Stomach (tissue), 9 donors: ENCODE results near the gene C9orf50. TPM values are rescaled to one million over a fixed set of nuclear protein-coding genes. Genes with fewer than 3 reads are reported as not detected.

Experiments used
- DNase-seq, 2 donors: peaks; one replicate each; pipeline versions ENCODE4 v3.0.0 to v3.0.0-alpha.2; 2013 to 2019
- H3K27ac ChIP-seq, 5 donors: fragments of 200-600 bp in 4 of 5; sonication (generic) in 4 of 5; one replicate each; pipeline ENCODE4 v1.5.1; 2013 to 2019; ENCODE audit warnings: mild to moderate bottlenecking in 1 of 5, moderate library complexity in 1 of 5
- H3K27me3 ChIP-seq, 3 donors: fragments of 200-600 bp; sonication (generic); one replicate each; pipeline ENCODE4 v1.5.1; 2017 to 2019; ENCODE audit warnings: mixed run types in 1 of 3
- H3K36me3 ChIP-seq, 4 donors: fragments of 200-600 bp; sonication (generic); 1 replicate in 3 of 4; 2 replicates in 1 of 4; pipeline ENCODE4 v1.5.1; 2016 to 2019
- H3K4me1 ChIP-seq, 4 donors: fragments of 200-600 bp; sonication (generic); one replicate each; pipeline ENCODE4 v1.5.1; 2016 to 2019
- H3K4me3 ChIP-seq, 4 donors: fragments of 200-600 bp; sonication (generic) in 3 of 4; one replicate each; pipeline ENCODE4 v1.5.1; 2016 to 2019; ENCODE audit warnings: mild to moderate bottlenecking in 1 of 4
- H3K9me3 ChIP-seq, 4 donors: fragments of 200-600 bp; sonication (generic); one replicate each; pipeline ENCODE4 v1.5.1; 2016 to 2019
- EP300 ChIP-seq: sonication (generic); formaldehyde crosslinking; IDR thresholded peaks from one replicate; pipeline ENCODE4 v1.6.1; 2017; ENCODE audit warnings: antibody characterized with exemption
- POLR2A ChIP-seq, 4 donors: fragments of 450-650 bp; IDR thresholded peaks; one replicate each; pipeline ENCODE4 v1.6.1; 2016; ENCODE audit warnings: antibody characterized with exemption in 4 of 4, control low read depth in 2 of 4, mild to moderate bottlenecking in 1 of 4, moderate library complexity in 1 of 4
- POLR2AphosphoS5 ChIP-seq, 3 donors: sonication (generic); formaldehyde crosslinking; IDR thresholded peaks; one replicate each; pipeline ENCODE4 v1.6.1; 2016; ENCODE audit warnings: antibody characterized with exemption in 3 of 3
- WGBS, 5 donors: extraction: QIAGEN DNeasy Blood & Tissue Kit in 3 of 5; methylation state at CpG; one replicate each; pipeline versions ENCODE4 v1.1.5 to v1.1.7; 2013 to 2018; 5-methylcytosine and 5-hydroxymethylcytosine counted together
- intact Hi-C: fragments of 100-400 bp; cut with DNase I; formaldehyde crosslinking; loops from one replicate; pipeline ENCODE4 v1.15.1; 2023; ENCODE audit warnings: low total_unique reads
- polyA plus RNA-seq, 3 donors: library from polyadenylated mRNA; stranded (reverse); fragments of 200-250 nt; gene quantifications; one replicate each; pipeline ENCODE4 v1.2.3, GENCODE V29; 2013
- total RNA-seq, 5 donors: library from RNA; depleted of rRNA; stranded (reverse); fragments of >200 nt; gene quantifications; one replicate each; pipeline versions ENCODE4 v1.1.0 to v1.2.3, GENCODE V29; 2014 to 2016
- TF ChIP-seq, protein P1 (sequence below), 7 experiments: fragments of 450-650 bp in 4 of 7; fragments of 200-600 bp in 3 of 7; sonication (generic) in 3 of 7; IDR thresholded peaks; one replicate each; pipeline ENCODE4 v1.5.1; 2016 to 2019; ENCODE audit warnings: antibody characterized with exemption in 7 of 7, control low read depth in 2 of 7, mild to moderate bottlenecking in 1 of 7
- donor health status: healthy with polysubstance abuse.
- donor health status: Bipolar disorder and iron deficiency.
- donor health status: healthy.

C9orf50 gene
- total and polyA plus RNA-seq, 8 donors: 0.13 TPM; not detected in 7

DNA sequence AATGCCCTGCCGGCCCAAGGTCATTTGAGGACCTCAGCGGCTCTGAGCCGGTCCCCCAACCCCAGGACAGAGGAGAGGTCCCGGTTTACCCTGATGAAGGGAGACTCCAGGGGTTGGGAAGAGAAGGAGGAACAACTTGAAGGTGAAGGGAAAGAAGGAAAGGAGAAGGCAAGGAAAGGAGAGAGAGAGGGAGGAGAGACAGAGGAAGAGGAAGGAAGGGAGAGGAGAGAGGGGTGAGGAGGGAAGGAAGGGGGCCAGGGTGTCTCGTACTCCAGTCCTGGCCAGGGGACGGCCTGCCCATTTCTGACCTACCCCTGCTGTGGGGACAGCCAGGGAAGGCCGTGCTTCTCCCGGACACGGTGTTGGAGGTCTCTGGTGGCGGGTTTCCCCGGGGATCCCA lies 46.5 kb upstream of the C9orf50 start:
- no peak for DNase-seq
- Histone ChIP-seq H3K27me3 (peaks cover 0 to 79% (median 33%) of the 10 kb centered on the region in 3 donors), H3K36me3 (no peaks in the 10 kb centered on the region), H3K4me1 (peaks cover 9 to 21% (median 19%) of the 10 kb centered on the region in 4 donors), H3K4me3 (no peak overlapping the region), H3K27ac (no peak overlapping the region), H3K9me3 (no peaks in the 10 kb centered on the region)
- TF ChIP-seq POLR2AphosphoS5 (IDR thresholded peaks at IDR 0.05) (no peak), POLR2A (IDR thresholded peaks at IDR 0.05) (no peak), EP300 (no peak)
- TF ChIP-seq, protein P1, sequence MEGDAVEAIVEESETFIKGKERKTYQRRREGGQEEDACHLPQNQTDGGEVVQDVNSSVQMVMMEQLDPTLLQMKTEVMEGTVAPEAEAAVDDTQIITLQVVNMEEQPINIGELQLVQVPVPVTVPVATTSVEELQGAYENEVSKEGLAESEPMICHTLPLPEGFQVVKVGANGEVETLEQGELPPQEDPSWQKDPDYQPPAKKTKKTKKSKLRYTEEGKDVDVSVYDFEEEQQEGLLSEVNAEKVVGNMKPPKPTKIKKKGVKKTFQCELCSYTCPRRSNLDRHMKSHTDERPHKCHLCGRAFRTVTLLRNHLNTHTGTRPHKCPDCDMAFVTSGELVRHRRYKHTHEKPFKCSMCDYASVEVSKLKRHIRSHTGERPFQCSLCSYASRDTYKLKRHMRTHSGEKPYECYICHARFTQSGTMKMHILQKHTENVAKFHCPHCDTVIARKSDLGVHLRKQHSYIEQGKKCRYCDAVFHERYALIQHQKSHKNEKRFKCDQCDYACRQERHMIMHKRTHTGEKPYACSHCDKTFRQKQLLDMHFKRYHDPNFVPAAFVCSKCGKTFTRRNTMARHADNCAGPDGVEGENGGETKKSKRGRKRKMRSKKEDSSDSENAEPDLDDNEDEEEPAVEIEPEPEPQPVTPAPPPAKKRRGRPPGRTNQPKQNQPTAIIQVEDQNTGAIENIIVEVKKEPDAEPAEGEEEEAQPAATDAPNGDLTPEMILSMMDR (IDR thresholded peaks at IDR 0.05): no peak
- intact Hi-C loops: no loop called here
- WGBS, 5 donors: 69 to 84% (median 81%) methylated on average over 9 to 11 of the region's 11 CpGs

DNA sequence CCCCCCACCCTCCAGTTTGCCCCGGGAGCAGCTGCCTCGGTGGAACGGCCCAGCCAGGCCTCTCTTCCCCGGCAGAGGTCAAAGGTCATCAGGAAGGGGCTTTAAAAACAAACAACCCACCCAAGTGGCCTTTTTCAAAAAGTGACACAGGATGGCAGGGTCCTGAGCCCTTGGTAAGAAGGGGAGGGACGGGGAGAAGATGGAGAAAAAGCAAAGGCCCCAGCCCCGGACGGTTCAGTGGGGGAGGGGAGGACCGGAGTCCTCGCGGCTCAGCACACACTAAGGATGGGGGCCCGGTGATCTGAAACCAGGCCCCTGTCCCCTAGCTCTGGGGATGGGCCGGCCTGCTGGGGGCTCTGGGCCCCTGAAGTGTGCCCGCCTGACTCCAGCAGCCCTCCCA lies 45.7 kb upstream of the C9orf50 start:
- 21 to 34% (median 26%) methylated on average over 10 to 13 of the region's 13 CpGs for WGBS, 5 donors
- H3K4me3 ChIP-seq: peak overlapping the region; percentile 39 to 53 (median 43)
- H3K9me3 ChIP-seq: no peaks in the 10 kb centered on the region
- H3K4me1 ChIP-seq: peaks cover 9 to 21% (median 19%) of the 10 kb centered on the region in 4 donors
- H3K27me3 ChIP-seq: peaks cover 0 to 81% (median 33%) of the 10 kb centered on the region in 3 donors
- H3K27ac ChIP-seq: peak overlapping the region in 1 of 5 donors; percentile 14
- DNase-seq: no peak
- TF ChIP-seq POLR2AphosphoS5 (IDR thresholded peaks at IDR 0.05): no peak
- no peak for TF ChIP-seq POLR2A (IDR thresholded peaks at IDR 0.05)
- TF ChIP-seq, protein P1 (IDR thresholded peaks at IDR 0.05): no peak
- no peak for TF ChIP-seq EP300
- no peaks in the 10 kb centered on the region for H3K36me3 ChIP-seq
- intact Hi-C loops: no loop called here

DNA sequence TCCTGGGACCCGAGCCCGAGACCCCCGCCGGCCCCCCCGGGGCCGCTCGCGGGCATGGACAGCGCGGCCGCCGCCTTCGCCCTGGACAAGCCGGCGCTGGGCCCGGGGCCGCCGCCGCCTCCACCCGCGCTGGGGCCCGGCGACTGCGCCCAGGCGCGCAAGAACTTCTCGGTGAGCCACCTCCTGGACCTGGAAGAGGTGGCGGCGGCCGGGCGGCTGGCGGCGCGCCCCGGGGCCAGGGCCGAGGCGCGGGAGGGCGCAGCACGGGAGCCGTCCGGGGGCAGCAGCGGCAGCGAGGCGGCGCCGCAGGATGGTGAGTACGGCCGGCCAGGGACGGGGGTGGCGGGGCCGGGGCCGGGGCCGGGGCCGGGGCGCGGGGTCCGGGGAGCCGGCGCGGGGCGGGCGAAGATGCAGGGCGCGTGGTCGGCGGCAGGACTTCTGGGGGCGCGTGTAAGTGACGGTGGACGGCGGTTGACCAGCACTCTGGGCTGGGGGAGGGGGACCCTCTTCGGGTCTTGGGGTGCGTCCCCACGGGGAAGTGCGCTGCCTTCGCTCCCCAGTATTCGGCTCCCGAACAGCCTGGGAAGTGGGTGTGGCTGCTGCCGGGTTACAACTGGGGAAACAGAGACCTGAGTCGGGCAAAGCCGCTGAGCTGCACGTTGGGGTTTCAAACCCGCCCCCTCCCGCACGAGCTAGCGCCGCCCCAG lies 45.1 kb upstream of the C9orf50 start:
- TF ChIP-seq EP300 (no peak), POLR2A (IDR thresholded peaks at IDR 0.05) (no peak), POLR2AphosphoS5 (IDR thresholded peaks at IDR 0.05) (no peak)
- TF ChIP-seq, protein P1 (IDR thresholded peaks at IDR 0.05): no peak
- DNase-seq: no peak
- 3 to 4% (median 4%) methylated on average over 6 to 88 of the region's 88 CpGs for WGBS, 5 donors
- Histone ChIP-seq H3K9me3 (no peaks in the 10 kb centered on the region), H3K4me1 (peaks cover 9 to 21% (median 19%) of the 10 kb centered on the region in 4 donors), H3K36me3 (no peaks in the 10 kb centered on the region), H3K27ac (peak overlapping the region in 1 of 5 donors; percentile 29), H3K4me3 (peak overlapping the region; percentile 39 to 53 (median 43)), H3K27me3 (peaks cover 0 to 80% (median 33%) of the 10 kb centered on the region in 3 donors)
- intact Hi-C loops: no loop called here

DNA sequence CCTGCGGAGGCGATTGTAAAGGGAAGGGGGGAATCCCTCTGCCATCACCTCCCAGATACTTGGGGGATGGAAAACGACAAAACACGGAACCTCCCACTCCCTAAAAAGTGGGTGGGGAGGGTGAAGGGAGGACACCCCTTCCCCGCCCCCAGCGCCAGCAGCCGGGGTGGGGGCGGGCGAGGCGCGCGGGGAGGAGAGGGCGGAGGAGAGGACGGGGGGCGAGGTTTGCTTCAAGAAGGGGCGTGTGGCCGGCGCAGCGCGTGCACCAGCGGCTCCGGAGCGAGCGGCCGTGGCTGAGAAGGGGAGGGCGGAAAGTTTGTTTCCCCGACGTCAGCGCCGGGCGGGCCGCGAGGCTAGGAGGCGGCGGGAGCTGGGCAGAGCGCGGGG lies 44.5 kb upstream of the C9orf50 start, which contains the start of gene PRRX2:
TSS of gene PRRX2 (plus strand) at position 259 of the 387 bp plus-strand sequence. CDS start 221 bp downstream, outside the sequence.
- peaks cover 9 to 21% (median 19%) of the 10 kb centered on the region in 4 donors for H3K4me1 ChIP-seq
- no peaks in the 10 kb centered on the region for H3K36me3 ChIP-seq
- TF ChIP-seq, protein P1 (IDR thresholded peaks at IDR 0.05): no peak
- TF ChIP-seq EP300: no peak
- TF ChIP-seq POLR2AphosphoS5 (IDR thresholded peaks at IDR 0.05): no peak
- no peak for TF ChIP-seq POLR2A (IDR thresholded peaks at IDR 0.05)
- 0 to 1% (median 0%) methylated on average over 2 to 33 of the region's 37 CpGs for WGBS, 5 donors
- peaks cover 0 to 75% (median 33%) of the 10 kb centered on the region in 3 donors for H3K27me3 ChIP-seq
- H3K4me3 ChIP-seq: peak within 1 kb of the TSS; percentile 39 to 53 (median 43)
- DNase-seq: peak in 1 of 2 donors; percentile 85
- H3K9me3 ChIP-seq: no peaks in the 10 kb centered on the region
- H3K27ac ChIP-seq: peak within 1 kb of the TSS in 2 of 5 donors; percentile 14 to 29
- intact Hi-C loops: no loop called here
